Suppressor macrophage (primary cell): Measurements from ENCODE around the gene FOXP1.

Experiments
- DNase-seq, 4 experiments: peaks; one replicate each; pipeline ENCODE4 v3.0.0-alpha.2; 2020 to 2022

Gene FOXP1

GRCh38 chr3:71051893-71052687, 531.4 kb downstream of the FOXP1 start:
- DNase-seq: no peak

- no peak for DNase-seq
Observed at GRCh38 chr3:71051259-71051595, 532.3 kb downstream of the FOXP1 start.

GRCh38 chr3:71050538-71051258, 532.8 kb downstream of the FOXP1 start:
- no peak for DNase-seq

GRCh38 chr3:71050166-71050537, 533.4 kb downstream of the FOXP1 start:
- DNase-seq: no peak

GRCh38 chr3:71048948-71049347, 534.6 kb downstream of the FOXP1 start:
- DNase-seq: no peak

- no peak for DNase-seq
Observed at GRCh38 chr3:71047616-71048531, 535.7 kb downstream of the FOXP1 start.

- no peak for DNase-seq
Observed at GRCh38 chr3:71046791-71047190, 536.7 kb downstream of the FOXP1 start.

GRCh38 chr3:71045917-71046282, 537.6 kb downstream of the FOXP1 start:
- DNase-seq: no peak

GRCh38 chr3:71045212-71045916, 538.2 kb downstream of the FOXP1 start:
- no peak for DNase-seq

GRCh38 chr3:71042759-71043158, 540.8 kb downstream of the FOXP1 start:
- DNase-seq: no peak

GRCh38 chr3:71041371-71041770, 542.2 kb downstream of the FOXP1 start:
- DNase-seq: no peak

- DNase-seq: no peak
Observed at GRCh38 chr3:71039332-71039731, 544.2 kb downstream of the FOXP1 start.

- DNase-seq: no peak
Observed at GRCh38 chr3:71037775-71038174, 545.8 kb downstream of the FOXP1 start.

GRCh38 chr3:71035886-71036285, 547.6 kb downstream of the FOXP1 start:
- no peak for DNase-seq

GRCh38 chr3:71035314-71035713, 548.2 kb downstream of the FOXP1 start:
- DNase-seq: peak; percentile 55 to 82 (median 70)

GRCh38 chr3:71033681-71034220, 549.8 kb downstream of the FOXP1 start:
- DNase-seq: no peak

- no peak for DNase-seq
Observed at GRCh38 chr3:71031914-71032521, 551.5 kb downstream of the FOXP1 start.

GRCh38 chr3:71031181-71031580, 552.3 kb downstream of the FOXP1 start:
- peak; percentile 23 to 85 (median 54) for DNase-seq

- no peak for DNase-seq
Observed at GRCh38 chr3:71030748-71031147, 552.8 kb downstream of the FOXP1 start.

GRCh38 chr3:71029770-71030169, 553.8 kb downstream of the FOXP1 start:
- no peak for DNase-seq

- DNase-seq: no peak
Observed at GRCh38 chr3:71028802-71029201, 554.7 kb downstream of the FOXP1 start.

- DNase-seq: no peak
Observed at GRCh38 chr3:71028184-71028583, 555.3 kb downstream of the FOXP1 start.
